A549 (cell line): ENCODE data around the gene TCTN1. TPM values are rescaled to one million over a fixed set of nuclear protein-coding genes. Genes with fewer than 3 reads are reported as not detected.

Source experiments
- ATAC-seq, 2 experiments: fragments of 200-7000 bp in 1 of 2; fragments of >200 bp in 1 of 2; cut with Nextera tagmentation in 1 of 2; cut with Tn5 transposase in 1 of 2; 3 replicates each; pipeline versions ENCODE4 v1.8.0 to v1.9.1; 2018 to 2020; ENCODE audit warnings: mild to moderate bottlenecking in 1 of 2, moderate library complexity in 1 of 2
- CTCF ChIA-PET: fragments of 300-600 bp; sonication (Branson Sonifier 250); formaldehyde crosslinking; extraction: SDS; loops from one replicate; lab custom pipeline; 2021; ENCODE audit warnings: antibody characterized with exemption, inconsistent platforms; lab: Yijun Ruan, JAX
- POLR2A ChIA-PET: fragments of 350-600 bp; formaldehyde crosslinking; extraction: SDS; loops from one replicate; lab custom pipeline; 2021; ENCODE audit warnings: antibody characterized with exemption, inconsistent platforms; lab: Yijun Ruan, JAX
- DNase-seq, 2 experiments: peaks; one replicate each; pipeline versions ENCODE4 v3.0.0 to v3.0.0-alpha.2; 2011 to 2016; ENCODE audit warnings: low read depth in 1 of 2, low spot score in 1 of 2
- FAIRE-seq: peaks from 2 replicates; lab custom pipeline; 2011; peaks lifted over from hg19 to GRCh38; lab: Jason Lieb, UNC
- H3K27ac ChIP-seq, 2 experiments: fragments of >200 bp; sonication (Bioruptor Twin); formaldehyde crosslinking; 3 replicates each; pipeline ENCODE4 v1.5.1; 2016 to 2017
- H3K4me1 ChIP-seq: fragments of >200 bp; sonication (Bioruptor Twin); formaldehyde crosslinking; 3 replicates; pipeline ENCODE4 v1.6.1; 2016
- H3K4me2 ChIP-seq: fragments of >200 bp; sonication (Bioruptor Twin); formaldehyde crosslinking; 3 replicates; pipeline ENCODE4 v1.6.1; 2016
- H3K4me3 ChIP-seq: fragments of >200 bp; sonication (Bioruptor Twin); formaldehyde crosslinking; 3 replicates; pipeline ENCODE4 v1.5.1; 2016
- H3K9me3 ChIP-seq: fragments of >200 bp; sonication (Bioruptor Twin); formaldehyde crosslinking; 3 replicates; pipeline ENCODE4 v1.6.1; 2016
- CBX2 ChIP-seq: fragments of 200-600 bp; sonication (generic); IDR thresholded peaks from 2 replicates; pipeline ENCODE4 v1.6.1; 2016; ENCODE audit warnings: low read depth, mild to moderate bottlenecking, borderline replicate concordance
- FOXS1 ChIP-seq: fragments of 250-450 bp; sonication (Bioruptor Pico); IDR thresholded peaks from 2 replicates; pipeline ENCODE4 v1.5.0; 2020; ENCODE audit warnings: mild to moderate bottlenecking, moderate library complexity
- NFE2L2 ChIP-seq: fragments of 150-350 bp; conservative IDR thresholded peaks from 2 replicates; pipeline ENCODE4 v1.6.1; 2014; ENCODE audit warnings: low read length
- NR3C1 ChIP-seq: fragments of >200 bp; sonication (Bioruptor Twin); formaldehyde crosslinking; IDR thresholded peaks from 3 replicates; pipeline ENCODE4 v1.6.1; 2017
- POLR2AphosphoS2 ChIP-seq: conservative IDR thresholded peaks from 2 replicates; pipeline ENCODE4 v1.6.1; 2012; ENCODE audit warnings: low read length, improper control_type of control experiment, inconsistent platforms
- RARB ChIP-seq: fragments of 250-450 bp; sonication (Bioruptor Pico); IDR thresholded peaks from 2 replicates; pipeline ENCODE4 v1.8.0; 2021; ENCODE audit warnings: mild to moderate bottlenecking, moderate library complexity
- SMC3 ChIP-seq: fragments of >200 bp; sonication (Bioruptor Twin); formaldehyde crosslinking; IDR thresholded peaks from 3 replicates; pipeline ENCODE4 v1.6.1; 2018; ENCODE audit warnings: inconsistent platforms
- TFCP2L1 ChIP-seq: fragments of 250-450 bp; sonication (Bioruptor Pico); IDR thresholded peaks from 2 replicates; pipeline ENCODE4 v1.5.0; 2021; ENCODE audit warnings: mild to moderate bottlenecking
- TP53 ChIP-seq: fragments of 250-450 bp; sonication (Bioruptor Pico); IDR thresholded peaks from 2 replicates; pipeline ENCODE4 v1.5.0; 2021; ENCODE audit warnings: mild to moderate bottlenecking, moderate library complexity
- ZC3H11A ChIP-seq: fragments of 450-650 bp; IDR thresholded peaks from 2 replicates; pipeline ENCODE4 v1.6.1; 2014; ENCODE audit warnings: antibody characterized with exemption, mild to moderate bottlenecking
- ZNF302 ChIP-seq: fragments of 250-450 bp; sonication (Bioruptor Pico); IDR thresholded peaks from 2 replicates; pipeline ENCODE4 v1.9.0; 2021; ENCODE audit warnings: inconsistent platforms, mild to moderate bottlenecking, moderate library complexity
- ZSCAN20 ChIP-seq: fragments of 250-450 bp; sonication (Bioruptor Pico); IDR thresholded peaks from 2 replicates; pipeline ENCODE4 v1.8.0; 2022; ENCODE audit warnings: mild to moderate bottlenecking, moderate library complexity
- WGBS: methylation state at CpG from one replicate; pipeline ENCODE4 v1.1.6; 2017; ENCODE audit errors: missing lambda C conversion rate; 5-methylcytosine and 5-hydroxymethylcytosine counted together
- polyA plus RNA-seq, 4 experiments: library from polyadenylated mRNA; depleted of rRNA in 3 of 4; stranded (reverse); fragments of >200 nt; fragmentation: RNase III in 1 of 4; extraction: RNeasy Plus Mini Kit Qiagen cat#74134 plus additional on column Dnase treatment in 1 of 4; gene quantifications; 2 replicates in 3 of 4; 3 replicates in 1 of 4; pipeline ENCODE4 v1.2.3, GENCODE V29; 2011 to 2017
- TF ChIP-seq, protein P1 (sequence below): fragments of 450-650 bp; IDR thresholded peaks from 2 replicates; pipeline ENCODE4 v1.6.1; 2014; ENCODE audit warnings: antibody characterized with exemption
- TF ChIP-seq, protein P2 (sequence below): fragments of 200-600 bp; sonication (generic); IDR thresholded peaks from 2 replicates; pipeline ENCODE4 v1.6.1; 2016; ENCODE audit warnings: antibody characterized with exemption, mild to moderate bottlenecking, moderate library complexity
- TF ChIP-seq, protein P3 (sequence below): IDR thresholded peaks from 2 replicates; pipeline ENCODE4 v1.6.1; 2012
- TF ChIP-seq, protein P4 (sequence below): IDR thresholded peaks from 2 replicates; pipeline ENCODE4 v1.6.1; 2012

TCTN1 gene
- polyA plus RNA-seq, 2 of the 4 experiments (the other 2 are of a cell fraction) = 26.5 to 56.9 TPM

DNA sequence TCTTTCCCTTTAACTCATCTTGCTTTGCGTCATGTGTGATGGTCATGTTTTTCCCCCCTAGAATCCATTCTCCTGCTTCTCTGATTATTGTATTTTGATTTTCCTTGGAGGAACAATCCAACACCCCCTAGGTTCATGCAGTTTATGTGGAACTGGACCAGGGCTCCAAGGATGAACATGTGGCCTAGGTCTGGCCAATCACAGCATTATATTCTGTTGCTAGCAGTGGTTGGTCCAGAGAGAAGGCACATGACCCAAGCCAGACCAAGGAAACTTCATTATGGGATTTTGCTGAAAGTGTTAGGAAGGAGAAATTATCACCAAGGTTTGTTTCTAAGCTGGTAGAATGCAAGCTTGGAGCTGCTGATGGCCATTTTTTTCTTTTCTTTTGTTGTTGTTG, 23.9 kb upstream of the TCTN1 start:
- CTCF ChIA-PET = interaction anchor here (0.6 to 10.7 kb wide), 6 partner anchors 11 to 760 kb away, joined by 3 to 130 read pairs (median 4); partner anchors contain the start of genes FAM216A and GPN3
- ATAC-seq (peak in 1 of 2 experiments; percentile 50; a peak in 2 of 6 replicates), DNase-seq (no peak), FAIRE-seq (no peak)
- Histone ChIP-seq H3K4me1 (0 out of 3 replicates have a peak, but pooled peaks cover 1% of the 10 kb centered on the region), H3K4me3 (no peak overlapping the region), H3K9me3 (no peaks in the 10 kb centered on the region), H3K4me2 (no peak overlapping the region), H3K27ac (no peak overlapping the region)
- TF ChIP-seq, protein P1, sequence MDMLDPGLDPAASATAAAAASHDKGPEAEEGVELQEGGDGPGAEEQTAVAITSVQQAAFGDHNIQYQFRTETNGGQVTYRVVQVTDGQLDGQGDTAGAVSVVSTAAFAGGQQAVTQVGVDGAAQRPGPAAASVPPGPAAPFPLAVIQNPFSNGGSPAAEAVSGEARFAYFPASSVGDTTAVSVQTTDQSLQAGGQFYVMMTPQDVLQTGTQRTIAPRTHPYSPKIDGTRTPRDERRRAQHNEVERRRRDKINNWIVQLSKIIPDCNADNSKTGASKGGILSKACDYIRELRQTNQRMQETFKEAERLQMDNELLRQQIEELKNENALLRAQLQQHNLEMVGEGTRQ = peak; percentile 44; the same call in 1 of the 2 replicates
- no peak for TF ChIP-seq TP53 (CRISPR knock-in tag)
- no peak for TF ChIP-seq ZNF302
- 98% methylated on average over 1 of the region's 1 CpG for WGBS
- POLR2A ChIA-PET = no interaction called here

DNA sequence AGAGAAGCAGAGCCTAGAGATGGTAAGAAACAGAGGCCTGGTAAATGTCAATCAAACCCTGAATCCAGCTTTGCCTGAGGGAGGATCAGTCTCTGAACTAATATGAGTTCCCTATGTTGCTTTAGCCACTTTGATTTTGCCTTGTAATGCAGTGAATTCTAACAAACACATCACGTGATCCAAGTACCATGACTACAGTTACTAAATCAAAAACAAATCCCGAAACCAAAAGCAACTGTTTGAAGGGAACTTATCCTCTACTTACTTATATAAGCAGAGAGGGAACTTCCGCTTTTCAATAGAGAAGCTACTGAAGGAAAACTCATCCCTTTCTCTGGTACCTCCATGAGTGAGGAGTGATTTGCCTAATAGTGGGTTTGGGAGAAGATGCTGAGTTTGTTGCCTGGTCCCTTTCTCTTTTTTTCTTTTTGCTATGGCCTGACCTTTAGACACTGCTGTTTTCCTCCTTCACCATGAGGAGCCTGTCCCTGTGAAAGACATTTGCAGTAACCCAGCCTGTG, 23.1 kb upstream of the TCTN1 start:
- H3K4me2 ChIP-seq = no peak overlapping the region
- H3K4me1 ChIP-seq = no peaks in the 10 kb centered on the region
- CTCF ChIA-PET = interaction anchor here (0.6 to 10.7 kb wide), 4 partner anchors 10 to 107 kb away, joined by 3 to 130 read pairs (median 6); no protein-coding TSS in a partner anchor
- POLR2A ChIA-PET = no interaction called here
- no peak overlapping the region for H3K27ac ChIP-seq
- WGBS = 85% methylated on average over 3 of the region's 3 CpGs
- H3K9me3 ChIP-seq = no peaks in the 10 kb centered on the region
- TF ChIP-seq, protein P2, sequence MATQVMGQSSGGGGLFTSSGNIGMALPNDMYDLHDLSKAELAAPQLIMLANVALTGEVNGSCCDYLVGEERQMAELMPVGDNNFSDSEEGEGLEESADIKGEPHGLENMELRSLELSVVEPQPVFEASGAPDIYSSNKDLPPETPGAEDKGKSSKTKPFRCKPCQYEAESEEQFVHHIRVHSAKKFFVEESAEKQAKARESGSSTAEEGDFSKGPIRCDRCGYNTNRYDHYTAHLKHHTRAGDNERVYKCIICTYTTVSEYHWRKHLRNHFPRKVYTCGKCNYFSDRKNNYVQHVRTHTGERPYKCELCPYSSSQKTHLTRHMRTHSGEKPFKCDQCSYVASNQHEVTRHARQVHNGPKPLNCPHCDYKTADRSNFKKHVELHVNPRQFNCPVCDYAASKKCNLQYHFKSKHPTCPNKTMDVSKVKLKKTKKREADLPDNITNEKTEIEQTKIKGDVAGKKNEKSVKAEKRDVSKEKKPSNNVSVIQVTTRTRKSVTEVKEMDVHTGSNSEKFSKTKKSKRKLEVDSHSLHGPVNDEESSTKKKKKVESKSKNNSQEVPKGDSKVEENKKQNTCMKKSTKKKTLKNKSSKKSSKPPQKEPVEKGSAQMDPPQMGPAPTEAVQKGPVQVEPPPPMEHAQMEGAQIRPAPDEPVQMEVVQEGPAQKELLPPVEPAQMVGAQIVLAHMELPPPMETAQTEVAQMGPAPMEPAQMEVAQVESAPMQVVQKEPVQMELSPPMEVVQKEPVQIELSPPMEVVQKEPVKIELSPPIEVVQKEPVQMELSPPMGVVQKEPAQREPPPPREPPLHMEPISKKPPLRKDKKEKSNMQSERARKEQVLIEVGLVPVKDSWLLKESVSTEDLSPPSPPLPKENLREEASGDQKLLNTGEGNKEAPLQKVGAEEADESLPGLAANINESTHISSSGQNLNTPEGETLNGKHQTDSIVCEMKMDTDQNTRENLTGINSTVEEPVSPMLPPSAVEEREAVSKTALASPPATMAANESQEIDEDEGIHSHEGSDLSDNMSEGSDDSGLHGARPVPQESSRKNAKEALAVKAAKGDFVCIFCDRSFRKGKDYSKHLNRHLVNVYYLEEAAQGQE = no peak
- no peak for TF ChIP-seq CBX2
- no peak for DNase-seq
- FAIRE-seq = no peak
- H3K4me3 ChIP-seq = no peak overlapping the region
- ATAC-seq = no peak

DNA sequence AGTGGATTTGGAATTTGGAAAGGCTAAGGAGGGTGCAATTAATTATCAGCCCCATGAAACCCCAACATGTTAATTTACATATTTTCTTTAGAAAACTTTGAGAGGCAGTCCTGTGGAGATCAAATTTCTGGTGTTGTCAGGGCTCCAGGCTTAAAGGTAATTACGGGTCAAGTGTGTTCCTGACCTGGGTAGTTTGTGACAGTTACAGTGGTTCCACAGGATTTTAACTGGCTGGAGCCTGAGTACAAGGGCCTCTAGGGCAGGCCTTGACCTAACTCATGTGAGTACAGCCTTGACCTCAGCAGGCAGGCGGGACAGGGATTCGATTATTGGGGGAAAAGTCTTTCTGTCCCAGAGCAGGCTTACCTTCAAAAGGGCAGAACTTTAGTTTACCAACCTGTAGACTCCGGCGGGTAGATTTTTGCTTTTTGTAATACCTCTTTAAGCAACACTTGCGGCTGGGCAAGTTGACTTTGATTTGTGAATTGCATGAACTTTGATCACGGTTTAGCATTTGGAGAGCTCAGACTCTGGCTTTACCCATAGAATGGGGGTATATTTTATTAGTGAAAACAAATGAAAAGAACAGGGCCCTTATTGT, 22.4 kb upstream of the TCTN1 start:
- ChIA-PET POLR2A (no interaction called here), CTCF (interaction anchor here (0.6 to 10.7 kb wide), 3 partner anchors 9 to 106 kb away, joined by 3 to 130 read pairs (median 9); no protein-coding TSS in a partner anchor)
- DNase-seq = no peak

More for the DNA sequence above, 22.4 kb upstream of the TCTN1 start:
- WGBS = 79% methylated on average over 7 of the region's 7 CpGs
- TF ChIP-seq SMC3 = no peak
- TF ChIP-seq, protein P3, sequence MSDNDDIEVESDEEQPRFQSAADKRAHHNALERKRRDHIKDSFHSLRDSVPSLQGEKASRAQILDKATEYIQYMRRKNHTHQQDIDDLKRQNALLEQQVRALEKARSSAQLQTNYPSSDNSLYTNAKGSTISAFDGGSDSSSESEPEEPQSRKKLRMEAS = no peak
- TF ChIP-seq TFCP2L1 (CRISPR knock-in tag) = no peak
- no peak for TF ChIP-seq TP53 (CRISPR knock-in tag)
- TF ChIP-seq ZC3H11A = no peak
- TF ChIP-seq, protein P4, sequence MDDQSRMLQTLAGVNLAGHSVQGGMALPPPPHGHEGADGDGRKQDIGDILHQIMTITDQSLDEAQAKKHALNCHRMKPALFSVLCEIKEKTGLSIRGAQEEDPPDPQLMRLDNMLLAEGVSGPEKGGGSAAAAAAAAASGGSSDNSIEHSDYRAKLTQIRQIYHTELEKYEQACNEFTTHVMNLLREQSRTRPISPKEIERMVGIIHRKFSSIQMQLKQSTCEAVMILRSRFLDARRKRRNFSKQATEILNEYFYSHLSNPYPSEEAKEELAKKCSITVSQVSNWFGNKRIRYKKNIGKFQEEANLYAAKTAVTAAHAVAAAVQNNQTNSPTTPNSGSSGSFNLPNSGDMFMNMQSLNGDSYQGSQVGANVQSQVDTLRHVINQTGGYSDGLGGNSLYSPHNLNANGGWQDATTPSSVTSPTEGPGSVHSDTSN = no peak
- TF ChIP-seq, protein P2 = no peak
- no peak for TF ChIP-seq CBX2
- no peak for TF ChIP-seq NFE2L2
- TF ChIP-seq ZSCAN20 (CRISPR knock-in tag) = no peak
- no peak for TF ChIP-seq POLR2AphosphoS2
- no peak for TF ChIP-seq FOXS1
- TF ChIP-seq RARB = no peak
- no peak for TF ChIP-seq NR3C1
- H3K9me3 ChIP-seq = no peaks in the 10 kb centered on the region
- no peak overlapping the region for H3K4me3 ChIP-seq
- no peak overlapping the region for H3K4me2 ChIP-seq
- H3K4me1 ChIP-seq = no peaks in the 10 kb centered on the region
- ATAC-seq (no peak; a peak in 2 of 6 replicates), FAIRE-seq (no peak)
- no peak overlapping the region for H3K27ac ChIP-seq
